HCT116 (cell line): ENCODE measurements around the gene ARID4A. TPM values are rescaled to one million over a fixed set of nuclear protein-coding genes. Genes with fewer than 3 reads are reported as not detected.
A peak's percentile ranks its signal among the peaks of the same experiment; 100 is the strongest.

Experiments
- ATAC-seq: fragments of 200-7000 bp; cut with Tn5 transposase; 2 replicates; pipeline ENCODE4 v1.9.1; 2020; ENCODE audit warnings: mild to moderate bottlenecking, moderate library complexity
- BruUV-seq: library from RNA; stranded (reverse); fragments of 400-500 nt; replicated peaks from 2 replicates; lab custom pipeline; 2021; lab: Mats Ljungman, UMichigan
- CTCF ChIA-PET: fragments of 300-600 bp; sonication (Branson Sonifier 250); formaldehyde crosslinking; loops from one replicate; lab custom pipeline; 2021; ENCODE audit warnings: antibody characterized with exemption; lab: Charles Lee
- POLR2A ChIA-PET: fragments of 300-600, 350-600 bp; sonication (Branson Sonifier 250); formaldehyde crosslinking; loops from one replicate; lab custom pipeline; 2021; ENCODE audit warnings: antibody characterized with exemption; lab: Charles Lee
- RAD21 ChIA-PET, 2 experiments: fragments of 300-600 bp; sonication (Branson Sonifier 250); formaldehyde crosslinking; loops; one replicate each; lab custom pipeline; 2023; ENCODE audit warnings: low total read pairs in 2 of 2; ENCODE audit not compliant: uncharacterized antibody in 2 of 2, unreplicated experiment in 2 of 2, low non-redundant PET in 1 of 2; lab: Charles Lee
- DNase-seq: peaks from one replicate; pipeline ENCODE4 v3.0.0-alpha.2; 2010; ENCODE audit warnings: low read depth, low spot score
- H2AFZ ChIP-seq: fragments of 200-600 bp; shearing (Covaris generic), sonication (generic); 2 replicates; pipeline ENCODE4 v1.6.1; 2017; ENCODE audit warnings: low read depth, mixed run types, mixed read lengths, antibody characterized with exemption, low read length; ENCODE audit not compliant: poor library complexity, severe bottlenecking
- H3K27ac ChIP-seq: 2 replicates; pipeline ENCODE4 v1.5.1; 2012; ENCODE audit warnings: low read depth, low read length
- H3K27me3 ChIP-seq: fragments of 200-600 bp; sonication (generic); 2 replicates; pipeline ENCODE4 v1.6.1; 2016; ENCODE audit warnings: mixed run types, low read length, mixed read lengths; ENCODE audit not compliant: insufficient read depth
- H3K36me3 ChIP-seq, 2 experiments: fragments of 200-500 bp in 1 of 2; fragments of 200-600 bp in 1 of 2; sonication (Bioruptor generic) in 1 of 2; sonication (generic) in 1 of 2; 2 replicates each; pipeline versions ENCODE4 v1.5.1 to v1.6.1; 2014 to 2016; ENCODE audit warnings: low read length in 2 of 2, inconsistent platforms in 1 of 2, mixed read lengths in 1 of 2, mixed run types in 1 of 2; ENCODE audit not compliant: insufficient read depth in 2 of 2, control insufficient read depth in 1 of 2
- H3K4me1 ChIP-seq, 2 experiments: fragments of 200-600 bp in 1 of 2; sonication (generic) in 1 of 2; 2 replicates each; pipeline versions ENCODE4 v1.5.1 to v1.6.1; 2012 to 2017; ENCODE audit warnings: low read length in 2 of 2, inconsistent platforms in 1 of 2, mild to moderate bottlenecking in 1 of 2, mixed read lengths in 1 of 2, mixed run types in 1 of 2, moderate library complexity in 1 of 2; ENCODE audit not compliant: insufficient read depth in 2 of 2, control insufficient read depth in 1 of 2
- H3K4me2 ChIP-seq: fragments of 200-600 bp; sonication (generic); 2 replicates; pipeline ENCODE4 v1.6.1; 2017; ENCODE audit warnings: mixed run types, low read length, mixed read lengths
- H3K4me3 ChIP-seq, 2 experiments: fragments of 200-600 bp in 1 of 2; sonication (generic) in 1 of 2; replicated peaks in 1 of 2; 2 replicates each; pipeline ENCODE4 v1.5.1; 2011 to 2016; ENCODE audit warnings: low read length in 2 of 2, control low read depth in 1 of 2, low read depth in 1 of 2, mild to moderate bottlenecking in 1 of 2, mixed read lengths in 1 of 2, mixed run types in 1 of 2
- H3K79me2 ChIP-seq: fragments of 200-600 bp; sonication (generic); 2 replicates; pipeline ENCODE4 v1.6.1; 2017; ENCODE audit warnings: mild to moderate bottlenecking, mixed run types, low read length, moderate library complexity, mixed read lengths; ENCODE audit not compliant: insufficient read depth
- H3K9ac ChIP-seq: fragments of 200-600 bp; sonication (generic); 2 replicates; pipeline ENCODE4 v1.6.1; 2016; ENCODE audit warnings: low read length, mixed read lengths
- H3K9me2 ChIP-seq: fragments of 200-600 bp; sonication (generic), shearing (Covaris generic); 2 replicates; pipeline ENCODE4 v1.6.1; 2017; ENCODE audit warnings: mixed run types, mild to moderate bottlenecking, moderate library complexity; ENCODE audit not compliant: insufficient read depth
- H3K9me3 ChIP-seq, 2 experiments: fragments of 200-500 bp in 1 of 2; fragments of 200-600 bp in 1 of 2; sonication (Bioruptor generic) in 1 of 2; sonication (generic) in 1 of 2; 2 replicates each; pipeline ENCODE4 v1.6.1; 2014 to 2017; ENCODE audit warnings: low read length in 2 of 2, mixed read lengths in 2 of 2, inconsistent platforms in 1 of 2, low read depth in 1 of 2, mild to moderate bottlenecking in 1 of 2, mixed run types in 1 of 2, moderate library complexity in 1 of 2; ENCODE audit not compliant: control insufficient read depth in 1 of 2, insufficient read depth in 1 of 2
- H4K20me1 ChIP-seq: fragments of 200-600 bp; sonication (generic), shearing (Covaris generic); 2 replicates; pipeline ENCODE4 v1.6.1; 2017; ENCODE audit warnings: mixed run types, mild to moderate bottlenecking, moderate library complexity; ENCODE audit not compliant: insufficient read depth
- CBX3 ChIP-seq: IDR thresholded peaks from 2 replicates; pipeline ENCODE4 v1.6.1; 2012; ENCODE audit warnings: low read depth
- CTCF ChIP-seq, 3 experiments: fragments of 200-600 bp in 1 of 3; sonication (generic) in 1 of 3; IDR thresholded peaks in 2 of 3; conservative IDR thresholded peaks in 1 of 3; 2 replicates each; pipeline ENCODE4 v1.5.1; 2012 to 2017; ENCODE audit warnings: low read depth in 2 of 3, low read length in 2 of 3, antibody characterized with exemption in 1 of 3, borderline replicate concordance in 1 of 3, control low read depth in 1 of 3, mild to moderate bottlenecking in 1 of 3, mixed read lengths in 1 of 3, mixed run types in 1 of 3, moderate library complexity in 1 of 3; ENCODE audit not compliant: insufficient read depth in 1 of 3
- ELF1 ChIP-seq: IDR thresholded peaks from 2 replicates; pipeline ENCODE4 v1.6.1; 2012; ENCODE audit warnings: low read depth, borderline replicate concordance
- EZH2 ChIP-seq: fragments of 200-600 bp; sonication (generic); IDR thresholded peaks from 2 replicates; pipeline ENCODE4 v1.6.1; 2017; ENCODE audit warnings: antibody characterized with exemption, mixed run types
- EZH2phosphoT487 ChIP-seq: fragments of 200-600 bp; IDR thresholded peaks from 2 replicates; pipeline ENCODE4 v1.6.1; 2018; ENCODE audit warnings: antibody characterized with exemption, borderline replicate concordance
- JUND ChIP-seq: IDR thresholded peaks from 2 replicates; pipeline ENCODE4 v1.6.1; 2012
- SP1 ChIP-seq: IDR thresholded peaks from 2 replicates; pipeline ENCODE4 v1.6.1; 2012; ENCODE audit warnings: low read depth
- TCF7L2 ChIP-seq: IDR thresholded peaks from 2 replicates; pipeline ENCODE4 v1.7.0; 2011; ENCODE audit warnings: borderline replicate concordance, inconsistent platforms; ENCODE audit not compliant: insufficient read depth, insufficient read length; ENCODE audit errors: extremely low read depth
- ZBTB33 ChIP-seq: IDR thresholded peaks from 2 replicates; pipeline ENCODE4 v1.6.1; 2011; ENCODE audit warnings: mild to moderate bottlenecking, low read length, moderate library complexity; ENCODE audit not compliant: insufficient replicate concordance; ENCODE audit errors: extremely low read depth
- ZFX ChIP-seq: fragments of 450-650 bp; IDR thresholded peaks from 2 replicates; pipeline ENCODE4 v1.6.1; 2017
- intact Hi-C: fragments of 100-400 bp; cut with micrococcal nuclease; formaldehyde crosslinking; loops from 2 replicates; pipeline ENCODE4 v1.10.0; 2022
- total RNA-seq: library from RNA; stranded (reverse); gene quantifications from one replicate; pipeline ENCODE4 v1.2.1, GENCODE V29; 2021; ENCODE audit not compliant: unreplicated experiment
- TF ChIP-seq, protein P1 (sequence below): IDR thresholded peaks from 2 replicates; pipeline ENCODE4 v1.6.1; 2012; ENCODE audit warnings: low read depth

Gene ARID4A
- total RNA-seq, 1 experiment from 2014 or later, result 13.9 TPM

DNA sequence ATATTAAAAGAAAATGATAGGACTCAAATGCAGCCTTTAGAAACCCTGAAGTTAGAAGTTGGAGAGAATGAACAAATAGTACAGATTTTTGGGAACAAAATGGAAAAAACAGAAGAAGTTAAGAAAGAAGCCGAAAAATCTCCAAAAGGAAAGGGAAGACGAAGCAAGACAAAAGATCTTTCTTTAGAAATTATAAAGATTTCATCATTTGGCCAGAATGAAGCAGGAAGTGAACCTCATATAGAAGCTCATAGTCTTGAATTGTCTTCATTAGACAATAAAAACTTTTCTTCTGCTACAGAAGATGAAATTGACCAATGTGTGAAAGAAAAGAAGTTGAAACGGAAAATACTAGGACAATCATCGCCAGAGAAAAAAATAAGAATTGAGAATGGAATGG is 66.0 kb downstream of the ARID4A start:
- Histone ChIP-seq H2AFZ (no peak overlapping the region), H3K9ac (no peak overlapping the region), H3K4me3 (no peak overlapping the region), H3K4me2 (no peak overlapping the region), H3K27me3 (no peaks in the 10 kb centered on the region), H3K79me2 (no peaks in the 10 kb centered on the region), H3K9me2 (no peaks in the 10 kb centered on the region), H3K36me3 (peaks cover 0 to 17% of the 10 kb centered on the region in 2 experiments; a peak in 2 of 4 replicates), H3K27ac (no peak overlapping the region), H3K4me1 (no peaks in the 10 kb centered on the region), H3K9me3 (no peaks in the 10 kb centered on the region), H4K20me1 (no peaks in the 10 kb centered on the region)
- intact Hi-C loops, result no loop called here
- ChIA-PET RAD21 (no interaction called here), POLR2A (no interaction called here), CTCF (interaction anchor here (1.6 kb wide), 2 partner anchors 255 to 257 kb away, joined by 3 to 4 read pairs; no protein-coding TSS in a partner anchor)
- ATAC-seq (no peak), DNase-seq (no peak)
- TSS peak; percentile 31 for BruUV-seq
- TF ChIP-seq ZFX (no peak), JUND (no peak), TCF7L2 (no peak), EZH2 (no peak), EZH2phosphoT487 (no peak)
- TF ChIP-seq, protein P1, sequence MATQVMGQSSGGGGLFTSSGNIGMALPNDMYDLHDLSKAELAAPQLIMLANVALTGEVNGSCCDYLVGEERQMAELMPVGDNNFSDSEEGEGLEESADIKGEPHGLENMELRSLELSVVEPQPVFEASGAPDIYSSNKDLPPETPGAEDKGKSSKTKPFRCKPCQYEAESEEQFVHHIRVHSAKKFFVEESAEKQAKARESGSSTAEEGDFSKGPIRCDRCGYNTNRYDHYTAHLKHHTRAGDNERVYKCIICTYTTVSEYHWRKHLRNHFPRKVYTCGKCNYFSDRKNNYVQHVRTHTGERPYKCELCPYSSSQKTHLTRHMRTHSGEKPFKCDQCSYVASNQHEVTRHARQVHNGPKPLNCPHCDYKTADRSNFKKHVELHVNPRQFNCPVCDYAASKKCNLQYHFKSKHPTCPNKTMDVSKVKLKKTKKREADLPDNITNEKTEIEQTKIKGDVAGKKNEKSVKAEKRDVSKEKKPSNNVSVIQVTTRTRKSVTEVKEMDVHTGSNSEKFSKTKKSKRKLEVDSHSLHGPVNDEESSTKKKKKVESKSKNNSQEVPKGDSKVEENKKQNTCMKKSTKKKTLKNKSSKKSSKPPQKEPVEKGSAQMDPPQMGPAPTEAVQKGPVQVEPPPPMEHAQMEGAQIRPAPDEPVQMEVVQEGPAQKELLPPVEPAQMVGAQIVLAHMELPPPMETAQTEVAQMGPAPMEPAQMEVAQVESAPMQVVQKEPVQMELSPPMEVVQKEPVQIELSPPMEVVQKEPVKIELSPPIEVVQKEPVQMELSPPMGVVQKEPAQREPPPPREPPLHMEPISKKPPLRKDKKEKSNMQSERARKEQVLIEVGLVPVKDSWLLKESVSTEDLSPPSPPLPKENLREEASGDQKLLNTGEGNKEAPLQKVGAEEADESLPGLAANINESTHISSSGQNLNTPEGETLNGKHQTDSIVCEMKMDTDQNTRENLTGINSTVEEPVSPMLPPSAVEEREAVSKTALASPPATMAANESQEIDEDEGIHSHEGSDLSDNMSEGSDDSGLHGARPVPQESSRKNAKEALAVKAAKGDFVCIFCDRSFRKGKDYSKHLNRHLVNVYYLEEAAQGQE, result no peak

GRCh38 chr14:58367296-58367695 is 68.9 kb downstream of the ARID4A start:
- no peak overlapping the region for H3K9ac ChIP-seq
- no peaks in the 10 kb centered on the region for H3K9me3 ChIP-seq
- H4K20me1 ChIP-seq, result no peaks in the 10 kb centered on the region
- H2AFZ ChIP-seq, result no peak overlapping the region
- intact Hi-C loops, result no loop called here
- ChIA-PET RAD21 (no interaction called here), CTCF (no interaction called here), POLR2A (no interaction called here)
- no peak overlapping the region for H3K27ac ChIP-seq
- H3K4me3 ChIP-seq, result no peak overlapping the region
- H3K36me3 ChIP-seq, result peaks cover 0 to 17% of the 10 kb centered on the region in 2 experiments; a peak in 2 of 4 replicates
- DNase-seq (no peak), ATAC-seq (no peak)
- no peaks in the 10 kb centered on the region for H3K9me2 ChIP-seq
- no peak overlapping the region for H3K4me2 ChIP-seq
- no peaks in the 10 kb centered on the region for H3K27me3 ChIP-seq
- no TSS peak for BruUV-seq
- H3K4me1 ChIP-seq, result no peaks in the 10 kb centered on the region
- no peaks in the 10 kb centered on the region for H3K79me2 ChIP-seq
- TF ChIP-seq CTCF (IDR thresholded peaks at IDR 0.05 in 2 of 3, conservative IDR thresholded peaks at IDR 0.05 in 1 of 3; ENCODE audit: borderline replicate concordance in 1 of 3, insufficient read depth in 1 of 3, low read depth in 2 of 3, low read length in 2 of 3), result no peak
- TF ChIP-seq SP1, result no peak
- TF ChIP-seq ELF1, result no peak
- TF ChIP-seq CBX3, result no peak
- TF ChIP-seq ZBTB33, result no peak
